ENCODE data around the gene GPN3. TPM values are rescaled to one million over a fixed set of nuclear protein-coding genes. Genes with fewer than 3 reads are reported as not detected.
"Not testable (repeated sequence)": the region's sequence is repeated elsewhere in the genome, so short reads cannot be mapped to it uniquely, and the experiment has no call there.

The GPN3 gene
- total RNA-seq, 5 donors from 2014 or later (not counting 1 experiment from before 2014, with no cell fraction given) = 6.3 to 19.1 (median 13.4) TPM

DNA sequence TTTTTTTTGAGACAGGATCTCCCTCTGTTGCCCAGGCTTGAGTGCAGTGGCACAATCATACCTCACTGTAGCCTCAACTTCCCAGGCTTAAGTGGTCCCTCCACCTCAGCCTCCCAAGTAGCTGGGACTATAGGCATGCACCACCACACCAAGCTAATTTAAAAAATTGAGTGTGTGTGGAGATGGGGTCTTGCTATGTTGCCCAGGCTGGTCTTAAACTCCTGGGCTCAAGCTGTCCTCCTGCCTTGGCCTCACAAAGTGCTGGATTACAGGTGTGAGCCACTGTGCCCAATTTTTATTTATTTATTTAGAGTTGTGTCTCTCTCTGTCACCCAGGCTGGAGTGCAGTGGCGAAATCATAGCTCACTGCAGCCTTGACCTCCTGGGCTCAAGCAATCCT is 47.4 kb downstream of the GPN3 start:
- H3K27me3 ChIP-seq (replicated peaks in 1 of 2; ENCODE audit: control insufficient read depth in 2 of 2, extremely low read depth in 1 of 2, insufficient read depth in 2 of 2, low read length in 1 of 2) = peaks cover 0 to 11% of the 10 kb centered on the region in 2 experiments
- H3K27me3 Mint-ChIP-seq; H3K36me3 Mint-ChIP-seq; H3K4me3 Mint-ChIP-seq; H3K36me3 ChIP-seq (ENCODE audit: control insufficient read depth in 2 of 2, extremely low read depth in 1 of 2, insufficient read depth in 1 of 2, low read length in 1 of 2); H3K4me1 ChIP-seq (ENCODE audit: control insufficient read depth in 1 of 2, extremely low read depth in 1 of 2, insufficient read depth in 2 of 2, low read length in 2 of 2); H3K9me3 ChIP-seq; H3K27ac Mint-ChIP-seq; H3K4me3 ChIP-seq (ENCODE audit: control insufficient read depth in 1 of 2, extremely low read depth in 1 of 2, low read length in 1 of 2); ATAC-seq (replicated peaks in 1 of 4); DNase-seq; H3K9me3 Mint-ChIP-seq; H3K27ac ChIP-seq (ENCODE audit: low read length); H3K4me1 Mint-ChIP-seq: not testable (repeated sequence)
- no CpG with 5 or more reads among the region's 1 CpG for WGBS (ENCODE audit: insufficient coverage)
- CTCF ChIA-PET = interaction anchor here (0.6 to 1.2 kb wide), 3 partner anchors 11 to 184 kb away, joined by 3 to 5 read pairs (median 4); no protein-coding TSS in a partner anchor
- POLR2A ChIA-PET = interaction anchor here in 1 of 2 donors (0.5 kb wide), 1 partner anchor 121 kb away, joined by 8 read pairs; no protein-coding TSS in a partner anchor

DNA sequence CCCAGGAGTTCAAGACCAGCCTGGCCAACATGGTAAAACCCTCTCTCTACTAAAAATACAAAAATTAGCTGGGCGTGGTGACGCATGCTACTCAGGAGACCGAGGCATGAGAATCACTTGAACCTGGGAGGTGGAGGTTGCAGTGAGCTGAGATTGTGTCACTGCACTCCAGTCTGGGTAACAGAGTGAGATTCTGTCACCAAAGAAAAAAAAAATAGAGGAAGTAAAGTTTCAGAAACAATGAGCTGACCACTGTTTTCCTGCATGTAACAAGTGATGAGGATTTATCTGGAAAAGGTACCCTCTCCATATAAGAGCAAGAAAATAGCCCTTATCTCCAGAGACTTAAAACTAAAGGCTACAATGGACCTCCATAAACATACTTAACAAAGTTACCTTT is 50.9 kb downstream of the GPN3 start:
- ATAC-seq (replicated peaks in 1 of 4); H3K36me3 Mint-ChIP-seq; H3K27me3 Mint-ChIP-seq; H3K4me3 ChIP-seq (ENCODE audit: control insufficient read depth in 1 of 2, extremely low read depth in 1 of 2, low read length in 1 of 2); H3K4me3 Mint-ChIP-seq; H3K9me3 Mint-ChIP-seq; H3K27ac ChIP-seq (ENCODE audit: low read length); H3K36me3 ChIP-seq (ENCODE audit: control insufficient read depth in 2 of 2, extremely low read depth in 1 of 2, insufficient read depth in 1 of 2, low read length in 1 of 2); H3K27ac Mint-ChIP-seq; H3K9me3 ChIP-seq; H3K4me1 ChIP-seq (ENCODE audit: control insufficient read depth in 1 of 2, extremely low read depth in 1 of 2, insufficient read depth in 2 of 2, low read length in 2 of 2); DNase-seq; POLR2A ChIA-PET; H3K4me1 Mint-ChIP-seq: not testable (repeated sequence)
- CTCF ChIA-PET = interaction anchor here (0.5 to 0.8 kb wide), 4 partner anchors 12 to 476 kb away, joined by 3 to 10 read pairs (median 4); no protein-coding TSS in a partner anchor
- peaks cover 0 to 11% of the 10 kb centered on the region in 2 experiments for H3K27me3 ChIP-seq (replicated peaks in 1 of 2; ENCODE audit: control insufficient read depth in 2 of 2, extremely low read depth in 1 of 2, insufficient read depth in 2 of 2, low read length in 1 of 2)
- WGBS (ENCODE audit: insufficient coverage) = no CpG with 5 or more reads among the region's 3 CpGs

DNA sequence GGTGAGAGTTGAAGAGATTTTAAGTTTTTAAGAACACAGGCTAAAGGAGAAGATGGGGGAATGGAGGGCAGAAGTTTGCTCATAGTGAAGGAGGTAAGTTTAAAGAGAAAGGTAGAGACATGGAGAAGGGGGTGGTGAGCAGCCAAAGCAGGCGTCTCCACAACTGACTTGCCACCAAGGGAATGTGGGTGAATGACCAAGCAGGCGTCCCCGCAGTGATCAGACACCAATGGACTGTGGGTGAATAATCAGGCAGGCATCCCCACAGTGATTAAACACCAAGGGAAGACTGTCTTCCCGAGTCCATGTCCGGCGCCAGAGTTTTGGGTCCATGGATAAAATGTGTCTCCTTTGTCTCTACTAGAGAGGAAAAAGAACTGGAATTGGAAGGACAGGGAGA is 58.0 kb downstream of the GPN3 start:
- H3K27me3 ChIP-seq (replicated peaks in 1 of 2; ENCODE audit: control insufficient read depth in 2 of 2, extremely low read depth in 1 of 2, insufficient read depth in 2 of 2, low read length in 1 of 2); H3K27me3 Mint-ChIP-seq; ATAC-seq (replicated peaks in 1 of 4); H3K4me1 ChIP-seq (ENCODE audit: control insufficient read depth in 1 of 2, extremely low read depth in 1 of 2, insufficient read depth in 2 of 2, low read length in 2 of 2); H3K9me3 Mint-ChIP-seq; H3K36me3 Mint-ChIP-seq; H3K4me1 Mint-ChIP-seq; POLR2A ChIA-PET; H3K9me3 ChIP-seq; H3K4me3 Mint-ChIP-seq; H3K4me3 ChIP-seq (ENCODE audit: control insufficient read depth in 1 of 2, extremely low read depth in 1 of 2, low read length in 1 of 2); DNase-seq; H3K36me3 ChIP-seq (ENCODE audit: control insufficient read depth in 2 of 2, extremely low read depth in 1 of 2, insufficient read depth in 1 of 2, low read length in 1 of 2); CTCF ChIA-PET; H3K27ac ChIP-seq (ENCODE audit: low read length); H3K27ac Mint-ChIP-seq: not testable (repeated sequence)
- WGBS (ENCODE audit: insufficient coverage) = 100% methylated on average over 3 of the region's 6 CpGs

DNA sequence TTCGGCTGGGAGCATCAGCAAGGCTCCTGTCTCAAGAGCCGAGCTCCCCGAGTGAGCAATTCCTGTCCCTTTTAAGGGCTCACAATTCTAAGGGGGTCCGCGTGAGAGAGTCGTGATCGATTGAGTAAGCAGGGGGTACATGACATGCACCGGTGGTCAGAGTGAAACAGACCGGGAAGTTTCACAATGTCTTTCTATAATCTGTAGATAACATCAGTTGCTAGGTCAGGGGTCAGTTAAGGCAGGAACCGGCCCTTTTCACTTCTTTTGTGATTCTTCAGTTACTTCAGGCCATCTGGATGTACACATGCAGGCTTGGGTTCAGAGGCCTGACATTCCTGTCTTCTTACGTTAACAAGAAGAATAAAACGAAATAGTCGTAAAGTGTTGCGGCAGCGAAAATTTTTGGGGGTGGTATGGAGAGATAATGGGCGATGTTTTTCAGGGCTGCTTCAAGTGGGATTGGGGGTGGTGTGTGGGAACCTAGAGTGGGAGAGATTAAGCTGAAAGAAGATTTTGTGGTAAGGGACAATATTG is 62.9 kb downstream of the GPN3 start:
- WGBS (ENCODE audit: insufficient coverage) = 96% methylated on average over 11 of the region's 16 CpGs
- not testable (repeated sequence) for H3K36me3 Mint-ChIP-seq; H3K36me3 ChIP-seq (ENCODE audit: control insufficient read depth in 2 of 2, extremely low read depth in 1 of 2, insufficient read depth in 1 of 2, low read length in 1 of 2); H3K4me3 ChIP-seq (ENCODE audit: control insufficient read depth in 1 of 2, extremely low read depth in 1 of 2, low read length in 1 of 2); H3K4me3 Mint-ChIP-seq; H3K27ac ChIP-seq (ENCODE audit: low read length); H3K27ac Mint-ChIP-seq; H3K27me3 Mint-ChIP-seq; H3K9me3 Mint-ChIP-seq; ATAC-seq (replicated peaks in 1 of 4); H3K27me3 ChIP-seq (replicated peaks in 1 of 2; ENCODE audit: control insufficient read depth in 2 of 2, extremely low read depth in 1 of 2, insufficient read depth in 2 of 2, low read length in 1 of 2); H3K9me3 ChIP-seq; DNase-seq
- CTCF ChIA-PET = interaction anchor here in 1 of 2 donors (0.6 to 1.1 kb wide), 4 partner anchors 12 to 98 kb away, joined by 3 to 8 read pairs (median 4); no protein-coding TSS in a partner anchor
- POLR2A ChIA-PET = interaction anchor here in 1 of 2 donors (0.6 kb wide), 1 partner anchor 189 kb away, joined by 3 read pairs; no protein-coding TSS in a partner anchor
- peaks cover 8 to 26% of the 10 kb centered on the region in 2 experiments for H3K4me1 ChIP-seq (ENCODE audit: control insufficient read depth in 1 of 2, extremely low read depth in 1 of 2, insufficient read depth in 2 of 2, low read length in 2 of 2)
- peaks cover 29 to 38% (median 30%) of the 10 kb centered on the region in 3 donors for H3K4me1 Mint-ChIP-seq

DNA sequence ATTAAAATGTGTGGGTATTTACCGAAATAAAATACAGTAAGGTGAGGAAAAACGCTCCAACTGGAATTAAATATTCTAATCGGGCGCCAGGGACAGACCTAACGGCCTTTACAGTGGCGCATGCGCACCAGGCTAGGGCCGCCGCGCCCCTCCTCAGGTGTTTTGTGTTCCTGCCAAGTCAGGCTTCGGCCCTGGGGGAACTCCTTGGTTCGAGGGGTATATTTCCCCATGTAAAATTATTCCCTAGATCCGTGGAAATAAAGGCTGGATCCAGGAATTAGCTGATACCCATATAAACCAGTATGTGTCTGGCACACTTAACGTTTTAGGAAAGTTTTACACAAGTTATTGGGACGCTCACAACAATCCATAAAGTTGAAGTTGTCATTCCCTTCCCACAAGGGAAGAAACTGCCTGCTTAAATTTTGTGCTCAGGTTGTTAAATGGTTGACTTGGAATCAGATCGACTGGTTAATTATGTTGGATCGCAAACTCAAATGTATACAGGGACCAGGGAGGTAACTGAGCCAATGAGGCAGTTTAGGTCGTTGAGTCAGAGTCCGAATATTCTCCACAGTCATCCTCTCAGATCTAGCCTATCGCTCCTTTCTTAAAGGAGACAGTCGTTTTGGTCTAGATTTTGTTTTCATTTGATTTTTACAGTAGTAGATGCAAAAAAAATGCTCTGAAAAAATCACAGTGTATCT is 63.9 kb downstream of the GPN3 start:
- Histone ChIP-seq H3K4me3 (ENCODE audit: control insufficient read depth in 1 of 2, extremely low read depth in 1 of 2, low read length in 1 of 2) (peak overlapping the region; percentile 81 to 94), H3K36me3 (ENCODE audit: control insufficient read depth in 2 of 2, extremely low read depth in 1 of 2, insufficient read depth in 1 of 2, low read length in 1 of 2) (peaks cover 5 to 14% of the 10 kb centered on the region in 2 donors), H3K9me3 (no peaks in the 10 kb centered on the region), H3K27me3 (replicated peaks in 1 of 2; ENCODE audit: control insufficient read depth in 2 of 2, extremely low read depth in 1 of 2, insufficient read depth in 2 of 2, low read length in 1 of 2) (no peaks in the 10 kb centered on the region), H3K27ac (ENCODE audit: low read length) (peak overlapping the region; percentile 79), H3K4me1 (ENCODE audit: control insufficient read depth in 1 of 2, extremely low read depth in 1 of 2, insufficient read depth in 2 of 2, low read length in 2 of 2) (peaks cover 8 to 26% of the 10 kb centered on the region in 2 experiments)
- H3K36me3 Mint-ChIP-seq = peaks cover 11% of the 10 kb centered on the region
- peak; percentile 52 to 90 (median 70) for DNase-seq
- H3K4me1 Mint-ChIP-seq = peaks cover 37 to 44% (median 39%) of the 10 kb centered on the region in 3 donors
- peak overlapping the region; percentile 99 to 100 for H3K27ac Mint-ChIP-seq
- CTCF ChIA-PET = interaction anchor here (0.5 to 1.7 kb wide), 6 partner anchors 27 to 422 kb away, joined by 3 to 10 read pairs (median 4); no protein-coding TSS in a partner anchor
- H3K4me3 Mint-ChIP-seq = peak overlapping the region in 2 of 3 donors; percentile 98 to 99
- WGBS (ENCODE audit: insufficient coverage) = 10% methylated on average over 10 of the region's 21 CpGs
- no peaks in the 10 kb centered on the region for H3K27me3 Mint-ChIP-seq
- POLR2A ChIA-PET = interaction anchor here in 1 of 2 donors (0.6 kb wide), 1 partner anchor 190 kb away, joined by 3 read pairs; no protein-coding TSS in a partner anchor
- ATAC-seq (replicated peaks in 1 of 4) = peak; percentile 67 to 73 (median 70)
- no peaks in the 10 kb centered on the region for H3K9me3 Mint-ChIP-seq

DNA sequence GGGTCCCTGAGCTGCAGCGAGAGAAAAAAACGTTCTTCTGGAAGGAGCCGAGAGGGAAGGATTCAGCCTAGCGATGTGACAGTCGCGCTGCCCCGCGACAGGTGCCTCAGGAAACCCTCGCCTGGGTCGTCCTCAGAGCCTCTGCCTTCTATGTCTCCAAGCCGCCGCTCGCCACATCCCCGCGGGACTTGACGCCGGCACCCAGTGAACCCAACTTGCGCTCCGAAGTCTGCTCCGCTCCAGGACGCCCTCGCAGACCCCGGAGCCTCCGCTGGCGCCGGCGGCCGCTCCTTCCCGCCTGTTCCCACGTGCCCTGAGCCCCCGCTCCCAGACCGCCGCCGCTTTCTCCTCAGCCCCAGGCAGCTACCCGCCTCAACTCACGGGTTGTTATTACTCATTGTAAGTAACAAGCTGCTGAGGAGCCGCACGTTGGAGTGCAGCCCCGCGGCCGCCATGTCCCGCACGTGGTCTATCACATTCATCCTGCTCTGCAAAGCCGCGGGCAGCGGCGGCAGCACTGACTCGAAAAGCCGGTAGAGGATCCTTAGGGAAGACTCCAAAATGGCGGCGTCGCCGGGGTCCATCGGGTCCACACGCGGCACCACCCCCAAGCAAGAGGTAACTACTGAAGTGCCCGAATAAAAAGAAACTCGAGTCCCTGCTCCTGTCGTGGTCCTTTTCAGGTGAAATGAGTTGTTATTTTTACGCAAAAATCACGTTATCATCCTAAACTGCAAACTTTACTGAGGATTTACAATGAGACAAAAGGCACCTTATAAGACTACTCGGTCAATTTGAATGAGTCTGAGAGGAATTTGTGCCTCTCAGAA is 64.7 kb downstream of the GPN3 start, which contains the start of gene ANAPC7:
TSS of gene ANAPC7 (minus strand) at position 563 of the 830 bp plus-strand sequence. CDS start at position 482, 81 bp downstream.
- Histone ChIP-seq H3K27me3 (replicated peaks in 1 of 2; ENCODE audit: control insufficient read depth in 2 of 2, extremely low read depth in 1 of 2, insufficient read depth in 2 of 2, low read length in 1 of 2) (no peaks in the 10 kb centered on the region), H3K4me3 (ENCODE audit: control insufficient read depth in 1 of 2, extremely low read depth in 1 of 2, low read length in 1 of 2) (peak within 1 kb of the TSS; percentile 81 to 94), H3K36me3 (ENCODE audit: control insufficient read depth in 2 of 2, extremely low read depth in 1 of 2, insufficient read depth in 1 of 2, low read length in 1 of 2) (peaks cover 5 to 14% of the 10 kb centered on the region in 2 donors), H3K4me1 (ENCODE audit: control insufficient read depth in 1 of 2, extremely low read depth in 1 of 2, insufficient read depth in 2 of 2, low read length in 2 of 2) (peaks cover 8 to 26% of the 10 kb centered on the region in 2 experiments), H3K9me3 (no peaks in the 10 kb centered on the region), H3K27ac (ENCODE audit: low read length) (peak within 1 kb of the TSS; percentile 79)
- POLR2A ChIA-PET = no interaction called here
- under 1% methylated on average over 54 of the region's 62 CpGs for WGBS (ENCODE audit: insufficient coverage)
- Mint-ChIP-seq H3K9me3 (no peaks in the 10 kb centered on the region), H3K27ac (peak within 1 kb of the TSS; percentile 99 to 100), H3K27me3 (no peaks in the 10 kb centered on the region), H3K4me3 (peak within 1 kb of the TSS in 2 of 3 donors; percentile 98 to 99), H3K4me1 (peaks cover 37 to 44% (median 42%) of the 10 kb centered on the region in 3 donors), H3K36me3 (peaks cover 11% of the 10 kb centered on the region)
- CTCF ChIA-PET = interaction anchor here (0.5 to 1.7 kb wide), 3 partner anchors 28 to 423 kb away, joined by 3 to 10 read pairs (median 4); no protein-coding TSS in a partner anchor
- ATAC-seq (replicated peaks in 1 of 4) = peak; percentile 89 to 95 (median 92)
- peak; percentile 68 to 91 (median 82) for DNase-seq

Data from T-cell (primary cell).